C4-2B (cell line): Measurements from ENCODE around the gene TREX2.

Source experiments
- ZFX ChIP-seq: fragments of 450-650 bp; IDR thresholded peaks from 2 replicates; pipeline ENCODE4 v1.6.1; 2017
- TF ChIP-seq, protein P1 (sequence below): fragments of 450-650 bp; conservative IDR thresholded peaks from 2 replicates; pipeline ENCODE4 v1.5.1; 2017; ENCODE audit warnings: mild to moderate bottlenecking

GRCh38 chrX:153486171-153486570, 40.3 kb upstream of the TREX2 start:
- TF ChIP-seq, protein P1, sequence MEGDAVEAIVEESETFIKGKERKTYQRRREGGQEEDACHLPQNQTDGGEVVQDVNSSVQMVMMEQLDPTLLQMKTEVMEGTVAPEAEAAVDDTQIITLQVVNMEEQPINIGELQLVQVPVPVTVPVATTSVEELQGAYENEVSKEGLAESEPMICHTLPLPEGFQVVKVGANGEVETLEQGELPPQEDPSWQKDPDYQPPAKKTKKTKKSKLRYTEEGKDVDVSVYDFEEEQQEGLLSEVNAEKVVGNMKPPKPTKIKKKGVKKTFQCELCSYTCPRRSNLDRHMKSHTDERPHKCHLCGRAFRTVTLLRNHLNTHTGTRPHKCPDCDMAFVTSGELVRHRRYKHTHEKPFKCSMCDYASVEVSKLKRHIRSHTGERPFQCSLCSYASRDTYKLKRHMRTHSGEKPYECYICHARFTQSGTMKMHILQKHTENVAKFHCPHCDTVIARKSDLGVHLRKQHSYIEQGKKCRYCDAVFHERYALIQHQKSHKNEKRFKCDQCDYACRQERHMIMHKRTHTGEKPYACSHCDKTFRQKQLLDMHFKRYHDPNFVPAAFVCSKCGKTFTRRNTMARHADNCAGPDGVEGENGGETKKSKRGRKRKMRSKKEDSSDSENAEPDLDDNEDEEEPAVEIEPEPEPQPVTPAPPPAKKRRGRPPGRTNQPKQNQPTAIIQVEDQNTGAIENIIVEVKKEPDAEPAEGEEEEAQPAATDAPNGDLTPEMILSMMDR = no peak
- no peak for TF ChIP-seq ZFX
